Raji (cell line): ENCODE results near the gene PLXNB3.

Source experiments
- POLR2A ChIP-seq: IDR thresholded peaks from 2 replicates; pipeline ENCODE4 v1.6.1; 2011; ENCODE audit warnings: low read depth, low read length, control low read depth; ENCODE audit not compliant: insufficient read depth

The PLXNB3 gene

GRCh38 chrX:153763989-153764755 is at the start of gene PLXNB3:
Gene PLXNB3, plus strand, starts transcription at chrX:153764249. Its CDS starts 1,287 bp downstream, at chrX:153765536.
- no peak for TF ChIP-seq POLR2A

GRCh38 chrX:153714256-153714655 is 49.8 kb upstream of the PLXNB3 start:
- TF ChIP-seq POLR2A = no peak

GRCh38 chrX:153717445-153717844 is 46.6 kb upstream of the PLXNB3 start:
- TF ChIP-seq POLR2A = no peak

GRCh38 chrX:153719238-153719637 is 44.8 kb upstream of the PLXNB3 start:
- TF ChIP-seq POLR2A = no peak

- no peak for TF ChIP-seq POLR2A
These were observed 44.3 kb upstream of the PLXNB3 start for GRCh38 chrX:153719701-153720100.

- no peak for TF ChIP-seq POLR2A
These were observed 41.2 kb upstream of the PLXNB3 start for GRCh38 chrX:153722704-153723350.

GRCh38 chrX:153723351-153724251 is 40.4 kb upstream of the PLXNB3 start:
- TF ChIP-seq POLR2A = 0 out of 2 replicates have a peak, but pooled peaks have one; percentile 21

GRCh38 chrX:153724252-153725038 is 39.6 kb upstream of the PLXNB3 start, which contains the start of the genes ABCD1 and BCAP31:
Gene ABCD1, plus strand, starts transcription at chrX:153724856. Its CDS starts 411 bp downstream, at chrX:153725267.
Gene BCAP31, minus strand, starts transcription at chrX:153724387. Its CDS starts 1,143 bp downstream, at chrX:153723244.
- TF ChIP-seq POLR2A = peak; percentile 46; the same call in 1 of the 2 replicates

GRCh38 chrX:153725039-153725831 is 38.8 kb upstream of the PLXNB3 start:
- no peak for TF ChIP-seq POLR2A

- TF ChIP-seq POLR2A = no peak
These were observed 38.2 kb upstream of the PLXNB3 start for GRCh38 chrX:153725832-153726285.

- peak; percentile 29; the same call in 1 of the 2 replicates for TF ChIP-seq POLR2A
These were observed 37.5 kb upstream of the PLXNB3 start for GRCh38 chrX:153726286-153727122.

GRCh38 chrX:153727123-153727931 is 36.7 kb upstream of the PLXNB3 start:
- no peak for TF ChIP-seq POLR2A

- no peak for TF ChIP-seq POLR2A
These were observed 36.0 kb upstream of the PLXNB3 start for GRCh38 chrX:153728095-153728494.
